Measurements from ENCODE around the gene LRRC7. TPM values are rescaled to one million over a fixed set of nuclear protein-coding genes. Genes with fewer than 3 reads are reported as not detected.
A peak's percentile ranks its signal among the peaks of the same experiment; 100 is the strongest.

The LRRC7 gene
- total RNA-seq, 1 donor from 2014 or later, result not detected

GRCh38 chr1:69911301-69911801, 343.6 kb downstream of the LRRC7 start:
- no peaks in the 10 kb centered on the region for H3K27me3 Mint-ChIP-seq (ENCODE audit: unreplicated experiment)
- H3K9me3 Mint-ChIP-seq (ENCODE audit: unreplicated experiment), result peaks cover 12% of the 10 kb centered on the region
- no peaks in the 10 kb centered on the region for H3K36me3 Mint-ChIP-seq (ENCODE audit: low read depth, unreplicated experiment)
- H3K4me1 Mint-ChIP-seq (ENCODE audit: unreplicated experiment), result peaks cover 2% of the 10 kb centered on the region
- H3K4me3 Mint-ChIP-seq (ENCODE audit: unreplicated experiment), result no peak overlapping the region
- H3K27ac Mint-ChIP-seq (ENCODE audit: unreplicated experiment), result no peak overlapping the region
- no peak for TF ChIP-seq CTCF (IDR thresholded peaks at IDR 0.05; ENCODE audit: unreplicated experiment)
- DNase-seq (ENCODE audit: low spot score), result no peak

- Mint-ChIP-seq H3K36me3 (ENCODE audit: low read depth, unreplicated experiment) (no peaks in the 10 kb centered on the region), H3K9me3 (ENCODE audit: unreplicated experiment) (peaks cover 12% of the 10 kb centered on the region), H3K4me3 (ENCODE audit: unreplicated experiment) (no peak overlapping the region), H3K27ac (ENCODE audit: unreplicated experiment) (no peak overlapping the region), H3K4me1 (ENCODE audit: unreplicated experiment) (peaks cover 2% of the 10 kb centered on the region), H3K27me3 (ENCODE audit: unreplicated experiment) (no peaks in the 10 kb centered on the region)
- DNase-seq (ENCODE audit: low spot score), result no peak
- TF ChIP-seq CTCF (IDR thresholded peaks at IDR 0.05; ENCODE audit: unreplicated experiment), result no peak
Measured at GRCh38 chr1:69913977-69914376, 346.3 kb downstream of the LRRC7 start.

GRCh38 chr1:69914976-69915765, 347.4 kb downstream of the LRRC7 start:
- H3K4me3 Mint-ChIP-seq (ENCODE audit: unreplicated experiment), result no peak overlapping the region
- no peak for DNase-seq (ENCODE audit: low spot score)
- no peak for TF ChIP-seq CTCF (IDR thresholded peaks at IDR 0.05; ENCODE audit: unreplicated experiment)
- no peaks in the 10 kb centered on the region for H3K27me3 Mint-ChIP-seq (ENCODE audit: unreplicated experiment)
- no peaks in the 10 kb centered on the region for H3K36me3 Mint-ChIP-seq (ENCODE audit: low read depth, unreplicated experiment)
- H3K9me3 Mint-ChIP-seq (ENCODE audit: unreplicated experiment), result peaks cover 6% of the 10 kb centered on the region
- peak overlapping the region; percentile 90 for H3K27ac Mint-ChIP-seq (ENCODE audit: unreplicated experiment)
- H3K4me1 Mint-ChIP-seq (ENCODE audit: unreplicated experiment), result peaks cover 2% of the 10 kb centered on the region

GRCh38 chr1:69919129-69919921, 351.6 kb downstream of the LRRC7 start:
- Mint-ChIP-seq H3K4me3 (ENCODE audit: unreplicated experiment) (no peak overlapping the region), H3K27ac (ENCODE audit: unreplicated experiment) (no peak overlapping the region), H3K9me3 (ENCODE audit: unreplicated experiment) (no peaks in the 10 kb centered on the region), H3K27me3 (ENCODE audit: unreplicated experiment) (no peaks in the 10 kb centered on the region), H3K4me1 (ENCODE audit: unreplicated experiment) (peaks cover 2% of the 10 kb centered on the region), H3K36me3 (ENCODE audit: low read depth, unreplicated experiment) (no peaks in the 10 kb centered on the region)
- no peak for TF ChIP-seq CTCF (IDR thresholded peaks at IDR 0.05; ENCODE audit: unreplicated experiment)
- DNase-seq (ENCODE audit: low spot score), result no peak

GRCh38 chr1:69919922-69920273, 352.2 kb downstream of the LRRC7 start:
- no peaks in the 10 kb centered on the region for H3K27me3 Mint-ChIP-seq (ENCODE audit: unreplicated experiment)
- H3K4me3 Mint-ChIP-seq (ENCODE audit: unreplicated experiment), result no peak overlapping the region
- DNase-seq (ENCODE audit: low spot score), result no peak
- TF ChIP-seq CTCF (IDR thresholded peaks at IDR 0.05; ENCODE audit: unreplicated experiment), result no peak
- H3K9me3 Mint-ChIP-seq (ENCODE audit: unreplicated experiment), result no peaks in the 10 kb centered on the region
- no peaks in the 10 kb centered on the region for H3K36me3 Mint-ChIP-seq (ENCODE audit: low read depth, unreplicated experiment)
- peaks cover 2% of the 10 kb centered on the region for H3K4me1 Mint-ChIP-seq (ENCODE audit: unreplicated experiment)
- no peak overlapping the region for H3K27ac Mint-ChIP-seq (ENCODE audit: unreplicated experiment)

Measured in endothelial cell (in vitro differentiated cells).